ENCODE data around the gene THEM4.
"Not testable (repeated sequence)": the region's sequence is repeated elsewhere in the genome, so short reads cannot be mapped to it uniquely, and the experiment has no call there.

Gene THEM4

GRCh38 chr1:151892190-151892589 lies 17.1 kb downstream of the THEM4 start:
- DNase-seq: no peak

GRCh38 chr1:151891512-151891911 lies 17.8 kb downstream of the THEM4 start:
- no peak for DNase-seq

GRCh38 chr1:151888972-151889570 lies 20.2 kb downstream of the THEM4 start:
- no peak for DNase-seq

- no peak for DNase-seq
These were observed 22.3 kb downstream of the THEM4 start for GRCh38 chr1:151887028-151887427.

- DNase-seq: no peak
These were observed 23.8 kb downstream of the THEM4 start for GRCh38 chr1:151885479-151885878.

- not testable (repeated sequence) for DNase-seq
These were observed 24.4 kb downstream of the THEM4 start for GRCh38 chr1:151884879-151885278.

GRCh38 chr1:151884445-151884844 lies 24.9 kb downstream of the THEM4 start:
- DNase-seq: not testable (repeated sequence)

- not testable (repeated sequence) for DNase-seq
These were observed 25.4 kb downstream of the THEM4 start for GRCh38 chr1:151883898-151884297.

- not testable (repeated sequence) for DNase-seq
These were observed 26.4 kb downstream of the THEM4 start for GRCh38 chr1:151882918-151883317.

GRCh38 chr1:151882466-151882865 lies 26.8 kb downstream of the THEM4 start:
- no peak for DNase-seq

GRCh38 chr1:151881479-151881878 lies 27.8 kb downstream of the THEM4 start:
- no peak for DNase-seq

- DNase-seq: no peak
These were observed 33.8 kb downstream of the THEM4 start for GRCh38 chr1:151875419-151876097.

- not testable (repeated sequence) for DNase-seq
These were observed 36.5 kb downstream of the THEM4 start for GRCh38 chr1:151872776-151873175.

- no peak for DNase-seq
These were observed 37.9 kb downstream of the THEM4 start for GRCh38 chr1:151871284-151872030.

GRCh38 chr1:151868486-151868885 lies 40.8 kb downstream of the THEM4 start:
- no peak for DNase-seq

GRCh38 chr1:151867765-151868411 lies 41.4 kb downstream of the THEM4 start:
- no peak for DNase-seq

- DNase-seq: no peak
These were observed 42.0 kb downstream of the THEM4 start for GRCh38 chr1:151867321-151867720.

- DNase-seq: no peak
These were observed 44.9 kb downstream of the THEM4 start for GRCh38 chr1:151864411-151864810.

- no peak for DNase-seq
These were observed 46.7 kb downstream of the THEM4 start for GRCh38 chr1:151862604-151863003.

GRCh38 chr1:151860504-151861187 lies 48.7 kb downstream of the THEM4 start:
- DNase-seq: no peak

- no peak for DNase-seq
These were observed 49.4 kb downstream of the THEM4 start for GRCh38 chr1:151859891-151860293.

GRCh38 chr1:151858886-151859665 lies 50.2 kb downstream of the THEM4 start:
- DNase-seq: no peak

Data from activated T-cell treated with anti-CD3 and anti-CD28 coated beads for 4 hours (primary cell).